ENCODE measurements around the gene ATG4B.

GRCh38 chr2:241692448-241692847 is 55.0 kb downstream of the ATG4B start:
- TF ChIP-seq CTCF (IDR thresholded peaks at IDR 0.05): no peak
- no peak for TF ChIP-seq POLR2AphosphoS5 (IDR thresholded peaks at IDR 0.05)
- TF ChIP-seq POLR2A (IDR thresholded peaks at IDR 0.05): no peak

Data from suprapubic skin (tissue), 4 donors.